Neutrophil (primary cell): ENCODE results near the gene TNNT3.

Experiments used
- H3K27ac ChIP-seq: fragments of 200-600 bp; sonication (generic); 2 replicates; pipeline ENCODE4 v1.5.1; 2016; ENCODE audit warnings: mild to moderate bottlenecking, moderate library complexity
- H3K27me3 ChIP-seq: fragments of 200-600 bp; sonication (generic); 2 replicates; pipeline ENCODE4 v1.6.0; 2016; ENCODE audit warnings: mild to moderate bottlenecking
- H3K36me3 ChIP-seq: fragments of 200-600 bp; sonication (generic); 2 replicates; pipeline ENCODE4 v1.5.1; 2017
- H3K4me1 ChIP-seq, 2 experiments: fragments of 200-600 bp in 1 of 2; sonication (generic) in 1 of 2; 1 replicate in 1 of 2; 2 replicates in 1 of 2; pipeline versions ENCODE4 v1.5.1 to v1.6.1; 2013 to 2016; ENCODE audit warnings: low read depth in 1 of 2, low read length in 1 of 2, mild to moderate bottlenecking in 1 of 2, moderate library complexity in 1 of 2; ENCODE audit not compliant: control insufficient read depth in 1 of 2, insufficient read depth in 1 of 2
- H3K4me3 ChIP-seq, 2 experiments: fragments of 200-600 bp in 1 of 2; sonication (generic) in 1 of 2; 1 replicate in 1 of 2; 2 replicates in 1 of 2; pipeline ENCODE4 v1.5.1; 2013 to 2016; ENCODE audit warnings: low read depth in 1 of 2, low read length in 1 of 2, mild to moderate bottlenecking in 1 of 2, moderate library complexity in 1 of 2
- H3K9me3 ChIP-seq: fragments of 200-600 bp; sonication (generic); 2 replicates; pipeline ENCODE4 v1.5.1; 2016
- CTCF ChIP-seq: fragments of 200-600 bp; sonication (generic); IDR thresholded peaks from 2 replicates; pipeline ENCODE4 v1.5.1; 2016; ENCODE audit warnings: antibody characterized with exemption

The TNNT3 gene

GRCh38 chr11:1942558-1943260, 23.2 kb downstream of the TNNT3 start:
- no peaks in the 10 kb centered on the region for H3K9me3 ChIP-seq
- H3K4me1 ChIP-seq: no peaks in the 10 kb centered on the region
- H3K36me3 ChIP-seq: no peaks in the 10 kb centered on the region
- H3K27me3 ChIP-seq: peaks cover 10% of the 10 kb centered on the region
- no peak overlapping the region for H3K27ac ChIP-seq
- no peak overlapping the region for H3K4me3 ChIP-seq
- TF ChIP-seq CTCF: no peak

GRCh38 chr11:1943576-1943975, 24.1 kb downstream of the TNNT3 start:
- H3K4me1 ChIP-seq: no peaks in the 10 kb centered on the region
- no peak overlapping the region for H3K27ac ChIP-seq
- no peak for TF ChIP-seq CTCF
- no peaks in the 10 kb centered on the region for H3K36me3 ChIP-seq
- peaks cover 9% of the 10 kb centered on the region for H3K27me3 ChIP-seq
- no peaks in the 10 kb centered on the region for H3K9me3 ChIP-seq
- H3K4me3 ChIP-seq: no peak overlapping the region

- TF ChIP-seq CTCF: no peak
- H3K4me3 ChIP-seq: no peak overlapping the region
- no peaks in the 10 kb centered on the region for H3K4me1 ChIP-seq
Measured at GRCh38 chr11:1943977-1944376, 24.5 kb downstream of the TNNT3 start.

GRCh38 chr11:1946812-1947484, 27.4 kb downstream of the TNNT3 start, which contains the start of gene MRPL23:
TSS of gene MRPL23 (plus strand) at chr11:1947332. CDS start at chr11:1947363, 31 bp downstream.
- no peaks in the 10 kb centered on the region for H3K36me3 ChIP-seq
- no peaks in the 10 kb centered on the region for H3K27me3 ChIP-seq
- no peaks in the 10 kb centered on the region for H3K4me1 ChIP-seq
- H3K4me3 ChIP-seq: no peak within 1 kb of the TSS
- no peak within 1 kb of the TSS for H3K27ac ChIP-seq
- no peaks in the 10 kb centered on the region for H3K9me3 ChIP-seq
- no peak for TF ChIP-seq CTCF

More at GRCh38 chr11:1943977-1944376, 24.5 kb downstream of the TNNT3 start:
- no peaks in the 10 kb centered on the region for H3K36me3 ChIP-seq
- peaks cover 5% of the 10 kb centered on the region for H3K27me3 ChIP-seq
- H3K27ac ChIP-seq: no peak overlapping the region
- no peaks in the 10 kb centered on the region for H3K9me3 ChIP-seq

- Histone ChIP-seq H3K4me3 (no peak overlapping the region), H3K4me1 (no peaks in the 10 kb centered on the region), H3K27ac (no peak overlapping the region), H3K36me3 (no peaks in the 10 kb centered on the region), H3K27me3 (no peaks in the 10 kb centered on the region), H3K9me3 (no peaks in the 10 kb centered on the region)
- no peak for TF ChIP-seq CTCF
Measured at GRCh38 chr11:1947592-1948237, 28.2 kb downstream of the TNNT3 start.
